HL-60 (cell line): Measurements from ENCODE around the gene ITSN1.

Experiments
- DNase-seq, 2 experiments: peaks; one replicate each; pipeline ENCODE4 v3.0.0-alpha.2; 2010 to 2020; ENCODE audit warnings: low read depth in 1 of 2, low spot score in 1 of 2
- H3K27ac ChIP-seq: fragments of 250-450 bp; sonication (Bioruptor Pico); replicated peaks from 2 replicates; pipeline ENCODE4 v1.5.1; 2020; ENCODE audit warnings: mild to moderate bottlenecking, moderate library complexity
- H3K27me3 ChIP-seq: fragments of 250-450 bp; sonication (Bioruptor Pico); 2 replicates; pipeline ENCODE4 v1.5.1; 2021; ENCODE audit warnings: mild to moderate bottlenecking, moderate library complexity; ENCODE audit not compliant: insufficient read depth, poor library complexity, severe bottlenecking
- H3K4me3 ChIP-seq: replicated peaks from 2 replicates; pipeline ENCODE4 v1.5.1; 2011; ENCODE audit warnings: mild to moderate bottlenecking, control low read depth, low read length; ENCODE audit not compliant: insufficient read depth
- GABPA ChIP-seq: IDR thresholded peaks from 2 replicates; pipeline ENCODE4 v1.6.1; 2012; ENCODE audit warnings: low read depth
- POLR2AphosphoS5 ChIP-seq: IDR thresholded peaks from 2 replicates; pipeline ENCODE4 v1.6.1; 2012; ENCODE audit warnings: low read depth
- SPI1 ChIP-seq: IDR thresholded peaks from 2 replicates; pipeline ENCODE4 v1.6.1; 2012; ENCODE audit warnings: low read depth, mild to moderate bottlenecking, borderline replicate concordance
- TF ChIP-seq, protein P1 (sequence below): IDR thresholded peaks from one replicate; pipeline ENCODE4 v1.5.1; 2011; ENCODE audit warnings: low read length, control low read depth, inconsistent platforms; ENCODE audit not compliant: insufficient read depth
- TF ChIP-seq, protein P2 (sequence below): IDR thresholded peaks from 2 replicates; pipeline ENCODE4 v1.6.1; 2012; ENCODE audit warnings: low read depth; ENCODE audit not compliant: insufficient replicate concordance

ITSN1 gene

DNA sequence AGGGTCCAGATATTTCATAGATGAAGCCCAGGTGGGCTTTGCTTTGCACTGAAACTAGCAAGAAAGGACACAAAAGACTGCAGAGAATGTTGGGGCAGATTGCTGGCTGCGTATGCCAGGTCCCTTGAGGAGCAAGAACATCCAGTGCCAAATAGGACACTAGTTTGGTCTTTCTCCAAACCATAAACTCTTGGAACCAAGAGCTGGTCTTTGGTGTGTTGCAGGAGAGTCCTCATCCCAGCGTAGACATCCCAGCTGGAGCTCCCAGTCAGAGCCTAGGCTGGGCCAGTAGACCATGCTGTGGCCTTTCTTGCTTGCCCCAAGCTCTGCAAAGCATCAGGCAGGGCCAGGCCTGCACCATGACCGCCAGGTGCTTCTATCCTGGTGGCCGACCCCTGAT is 185.8 kb downstream of the ITSN1 start:
- DNase-seq = no peak
- no peaks in the 10 kb centered on the region for H3K27me3 ChIP-seq
- TF ChIP-seq POLR2AphosphoS5 = no peak
- no peak overlapping the region for H3K4me3 ChIP-seq
- H3K27ac ChIP-seq = no peak overlapping the region

DNA sequence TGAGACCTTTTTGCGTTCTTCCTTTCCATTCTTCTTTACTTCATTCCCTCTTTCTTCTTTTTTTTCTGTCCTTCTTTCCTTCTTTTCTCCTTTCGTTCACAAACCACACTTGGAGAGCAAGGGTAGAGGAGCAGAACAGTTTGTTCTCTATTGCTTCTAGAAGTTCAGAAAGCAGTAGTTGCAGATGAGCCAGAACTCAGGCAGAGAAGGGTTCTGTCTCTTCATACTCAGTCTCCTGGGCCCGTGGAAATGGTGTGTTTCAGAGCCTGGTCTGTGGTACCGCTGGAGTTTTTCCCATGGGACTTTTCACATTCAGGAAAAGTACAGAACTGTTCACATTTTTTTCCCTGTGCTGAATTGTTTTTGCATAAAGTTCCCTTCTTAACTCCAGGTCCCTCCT is 186.3 kb downstream of the ITSN1 start:
- no peak overlapping the region for H3K27ac ChIP-seq
- no peak overlapping the region for H3K4me3 ChIP-seq
- no peaks in the 10 kb centered on the region for H3K27me3 ChIP-seq
- TF ChIP-seq SPI1 = no peak
- no peak for TF ChIP-seq GABPA
- TF ChIP-seq, protein P1, sequence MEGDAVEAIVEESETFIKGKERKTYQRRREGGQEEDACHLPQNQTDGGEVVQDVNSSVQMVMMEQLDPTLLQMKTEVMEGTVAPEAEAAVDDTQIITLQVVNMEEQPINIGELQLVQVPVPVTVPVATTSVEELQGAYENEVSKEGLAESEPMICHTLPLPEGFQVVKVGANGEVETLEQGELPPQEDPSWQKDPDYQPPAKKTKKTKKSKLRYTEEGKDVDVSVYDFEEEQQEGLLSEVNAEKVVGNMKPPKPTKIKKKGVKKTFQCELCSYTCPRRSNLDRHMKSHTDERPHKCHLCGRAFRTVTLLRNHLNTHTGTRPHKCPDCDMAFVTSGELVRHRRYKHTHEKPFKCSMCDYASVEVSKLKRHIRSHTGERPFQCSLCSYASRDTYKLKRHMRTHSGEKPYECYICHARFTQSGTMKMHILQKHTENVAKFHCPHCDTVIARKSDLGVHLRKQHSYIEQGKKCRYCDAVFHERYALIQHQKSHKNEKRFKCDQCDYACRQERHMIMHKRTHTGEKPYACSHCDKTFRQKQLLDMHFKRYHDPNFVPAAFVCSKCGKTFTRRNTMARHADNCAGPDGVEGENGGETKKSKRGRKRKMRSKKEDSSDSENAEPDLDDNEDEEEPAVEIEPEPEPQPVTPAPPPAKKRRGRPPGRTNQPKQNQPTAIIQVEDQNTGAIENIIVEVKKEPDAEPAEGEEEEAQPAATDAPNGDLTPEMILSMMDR = no peak
- TF ChIP-seq POLR2AphosphoS5 = no peak
- TF ChIP-seq, protein P2, sequence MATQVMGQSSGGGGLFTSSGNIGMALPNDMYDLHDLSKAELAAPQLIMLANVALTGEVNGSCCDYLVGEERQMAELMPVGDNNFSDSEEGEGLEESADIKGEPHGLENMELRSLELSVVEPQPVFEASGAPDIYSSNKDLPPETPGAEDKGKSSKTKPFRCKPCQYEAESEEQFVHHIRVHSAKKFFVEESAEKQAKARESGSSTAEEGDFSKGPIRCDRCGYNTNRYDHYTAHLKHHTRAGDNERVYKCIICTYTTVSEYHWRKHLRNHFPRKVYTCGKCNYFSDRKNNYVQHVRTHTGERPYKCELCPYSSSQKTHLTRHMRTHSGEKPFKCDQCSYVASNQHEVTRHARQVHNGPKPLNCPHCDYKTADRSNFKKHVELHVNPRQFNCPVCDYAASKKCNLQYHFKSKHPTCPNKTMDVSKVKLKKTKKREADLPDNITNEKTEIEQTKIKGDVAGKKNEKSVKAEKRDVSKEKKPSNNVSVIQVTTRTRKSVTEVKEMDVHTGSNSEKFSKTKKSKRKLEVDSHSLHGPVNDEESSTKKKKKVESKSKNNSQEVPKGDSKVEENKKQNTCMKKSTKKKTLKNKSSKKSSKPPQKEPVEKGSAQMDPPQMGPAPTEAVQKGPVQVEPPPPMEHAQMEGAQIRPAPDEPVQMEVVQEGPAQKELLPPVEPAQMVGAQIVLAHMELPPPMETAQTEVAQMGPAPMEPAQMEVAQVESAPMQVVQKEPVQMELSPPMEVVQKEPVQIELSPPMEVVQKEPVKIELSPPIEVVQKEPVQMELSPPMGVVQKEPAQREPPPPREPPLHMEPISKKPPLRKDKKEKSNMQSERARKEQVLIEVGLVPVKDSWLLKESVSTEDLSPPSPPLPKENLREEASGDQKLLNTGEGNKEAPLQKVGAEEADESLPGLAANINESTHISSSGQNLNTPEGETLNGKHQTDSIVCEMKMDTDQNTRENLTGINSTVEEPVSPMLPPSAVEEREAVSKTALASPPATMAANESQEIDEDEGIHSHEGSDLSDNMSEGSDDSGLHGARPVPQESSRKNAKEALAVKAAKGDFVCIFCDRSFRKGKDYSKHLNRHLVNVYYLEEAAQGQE = no peak
- DNase-seq = no peak

DNA sequence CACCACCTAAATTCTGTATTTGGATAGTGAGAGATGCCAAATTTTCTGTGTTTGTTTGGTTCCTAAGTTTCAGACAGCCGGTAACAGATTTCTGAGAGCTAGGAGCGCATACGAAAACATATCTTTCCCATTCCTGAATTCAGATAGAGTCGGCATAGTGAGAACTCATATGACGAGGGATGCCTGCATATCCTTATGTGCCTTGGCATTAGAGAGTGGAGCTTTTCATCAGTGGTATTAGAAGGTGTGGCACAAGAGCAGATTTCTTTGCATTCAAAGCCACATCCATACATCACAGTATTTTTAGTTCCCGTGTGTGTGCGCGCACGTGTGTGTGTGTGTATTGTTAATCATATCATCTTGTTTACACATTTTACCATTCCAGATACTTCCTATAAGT is 187.5 kb downstream of the ITSN1 start:
- H3K27me3 ChIP-seq = no peaks in the 10 kb centered on the region
- TF ChIP-seq SPI1 (no peak), GABPA (no peak), POLR2AphosphoS5 (no peak)
- TF ChIP-seq, protein P2 = no peak
- TF ChIP-seq, protein P1 = no peak
- no peak overlapping the region for H3K27ac ChIP-seq
- H3K4me3 ChIP-seq = no peak overlapping the region
- DNase-seq = no peak

DNA sequence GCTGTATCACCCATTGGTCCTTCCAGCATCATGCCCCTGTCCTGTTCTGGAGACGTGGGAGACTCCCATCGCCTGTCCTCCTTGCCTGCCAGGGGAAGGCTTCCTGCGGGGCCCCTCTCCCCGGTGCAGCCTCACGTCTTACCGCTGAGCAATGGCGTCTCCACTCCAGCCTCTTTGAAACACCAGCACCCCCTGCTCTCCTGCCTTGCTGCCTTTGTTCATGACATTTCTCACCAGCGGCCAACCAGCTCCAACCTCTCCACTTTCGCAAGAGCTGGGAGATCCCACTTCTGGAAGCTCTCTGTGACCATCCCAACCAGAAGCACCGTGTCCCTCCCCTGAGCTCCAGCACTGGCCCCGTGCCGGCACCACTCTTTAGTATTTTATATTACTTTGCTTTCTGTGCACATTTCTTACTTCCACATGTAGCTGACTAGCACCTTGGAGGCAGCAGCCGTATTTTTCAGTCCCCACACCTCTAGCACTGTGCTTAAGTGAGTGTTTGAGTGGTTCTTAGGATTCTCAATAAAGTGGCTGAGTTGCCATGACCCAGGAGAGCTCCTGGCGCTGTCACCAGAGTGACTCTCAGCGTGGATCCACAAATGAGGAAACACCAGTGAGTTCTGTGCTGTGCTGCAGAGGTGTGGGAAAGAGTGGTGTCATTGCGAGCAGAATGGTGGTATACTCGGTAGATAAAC is 189.8 kb downstream of the ITSN1 start:
- H3K27ac ChIP-seq = no peak overlapping the region
- H3K4me3 ChIP-seq = no peak overlapping the region
- H3K27me3 ChIP-seq = no peaks in the 10 kb centered on the region
- DNase-seq = no peak
- TF ChIP-seq, protein P2 = no peak
- TF ChIP-seq GABPA = no peak
- no peak for TF ChIP-seq POLR2AphosphoS5
- TF ChIP-seq, protein P1 = no peak
- TF ChIP-seq SPI1 = no peak
